NT2/D1 (cell line): ENCODE data around the gene LLGL1.
A peak's percentile ranks its signal among the peaks of the same experiment; 100 is the strongest.

Experiments used
- DNase-seq: peaks from one replicate; pipeline ENCODE4 v3.0.0-alpha.2; 2011; ENCODE audit warnings: low read depth, low spot score
- H3K27me3 ChIP-seq: 2 replicates; pipeline ENCODE4 v1.6.0; 2011; ENCODE audit warnings: mild to moderate bottlenecking; ENCODE audit not compliant: insufficient read length, insufficient read depth
- H3K36me3 ChIP-seq: 2 replicates; pipeline ENCODE4 v1.6.1; 2011; ENCODE audit warnings: mild to moderate bottlenecking, low read length, mixed read lengths; ENCODE audit not compliant: insufficient read depth, insufficient read length
- H3K4me1 ChIP-seq: 2 replicates; pipeline ENCODE4 v1.5.1; 2011; ENCODE audit not compliant: insufficient read depth, insufficient read length
- H3K4me3 ChIP-seq: 2 replicates; pipeline ENCODE4 v1.5.1; 2011; ENCODE audit warnings: low read depth; ENCODE audit not compliant: insufficient read length
- H3K9ac ChIP-seq: 2 replicates; pipeline ENCODE4 v1.6.0; 2011; ENCODE audit warnings: low read depth; ENCODE audit not compliant: insufficient read length
- H3K9me3 ChIP-seq: 2 replicates; pipeline ENCODE4 v1.5.1; 2011; ENCODE audit warnings: mild to moderate bottlenecking, low read length; ENCODE audit not compliant: insufficient read depth
- SUZ12 ChIP-seq: IDR thresholded peaks from 2 replicates; pipeline ENCODE4 v1.6.1; 2011; ENCODE audit not compliant: insufficient read length, insufficient read depth; ENCODE audit errors: extremely low read depth
- YY1 ChIP-seq: IDR thresholded peaks from 2 replicates; pipeline ENCODE4 v1.6.1; 2011; ENCODE audit not compliant: insufficient read length, insufficient read depth
- ZNF274 ChIP-seq: IDR thresholded peaks from 2 replicates; pipeline ENCODE4 v1.6.1; 2011; ENCODE audit warnings: mild to moderate bottlenecking, low read depth, low read length

LLGL1 gene

DNA sequence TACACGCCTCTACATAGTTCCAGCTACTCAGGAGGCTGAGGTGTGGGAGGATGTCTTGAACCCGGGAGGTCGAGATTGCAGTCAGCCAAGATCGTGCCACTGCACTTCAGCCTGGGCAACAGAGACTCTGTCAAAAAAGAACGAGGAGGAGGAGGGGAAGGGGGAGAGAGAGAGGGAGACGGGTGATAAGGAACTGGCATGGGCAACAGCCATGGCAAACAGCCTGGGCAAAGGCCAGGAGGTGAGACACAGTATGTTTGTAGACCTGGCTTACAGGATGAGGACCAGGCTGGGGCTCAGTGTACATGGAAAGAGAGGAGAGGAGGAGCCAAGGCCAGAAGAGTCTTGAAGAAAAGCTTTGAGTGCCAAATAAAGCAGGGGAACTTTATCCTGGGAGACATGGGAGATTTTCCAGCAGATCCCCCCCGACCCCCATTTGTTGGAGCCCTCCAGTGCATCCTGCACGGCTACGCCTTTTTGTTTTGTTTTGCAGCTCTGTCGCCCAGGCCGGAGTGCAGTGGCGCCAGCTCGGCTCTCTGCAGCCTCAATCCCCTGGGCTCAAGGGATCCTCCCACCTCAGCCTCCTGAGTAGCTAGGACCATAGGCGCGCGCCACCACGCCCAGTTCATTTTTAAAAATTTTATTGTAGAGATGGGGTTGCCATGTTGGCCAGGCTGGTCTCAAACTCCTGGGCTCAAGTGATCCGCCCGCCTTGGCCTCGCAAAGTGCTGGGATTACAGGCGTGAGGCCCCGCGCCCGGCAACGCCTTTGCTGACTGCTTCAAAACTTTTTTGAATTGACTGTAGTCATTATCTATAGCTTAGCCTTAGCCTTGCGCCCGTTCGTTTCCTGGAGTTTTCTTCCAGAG is 43.1 kb upstream of the LLGL1 start:
- Histone ChIP-seq H3K9me3 (no peaks in the 10 kb centered on the region), H3K4me1 (peaks cover 5% of the 10 kb centered on the region), H3K4me3 (peak overlapping the region; percentile 68), H3K9ac (peak overlapping the region; percentile 89), H3K36me3 (peaks cover 20% of the 10 kb centered on the region), H3K27me3 (no peaks in the 10 kb centered on the region)
- TF ChIP-seq YY1, result no peak
- no peak for TF ChIP-seq SUZ12
- DNase-seq, result no peak

DNA sequence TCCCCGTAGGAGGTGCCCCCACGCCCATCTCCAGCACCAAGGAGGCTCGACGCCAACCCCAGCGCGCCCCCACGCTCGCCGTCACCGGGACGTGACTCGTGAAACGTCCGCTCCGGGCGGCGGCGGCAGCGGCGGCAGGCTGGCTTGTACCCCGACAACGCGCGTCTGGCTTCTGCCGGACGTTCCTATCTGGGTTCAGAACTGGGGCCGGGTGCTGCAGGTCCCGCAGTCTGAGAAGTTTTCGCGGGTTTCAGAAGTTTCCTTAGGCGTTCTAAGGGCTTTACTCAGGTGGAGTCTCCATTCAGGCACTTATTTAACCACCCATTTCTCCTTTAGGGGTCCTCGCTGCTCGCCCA is 42.5 kb upstream of the LLGL1 start:
- DNase-seq, result no peak
- TF ChIP-seq ZNF274 (no peak), SUZ12 (no peak), YY1 (no peak)
- H3K4me1 ChIP-seq, result peaks cover 5% of the 10 kb centered on the region
- H3K4me3 ChIP-seq, result peak overlapping the region; percentile 68
- no peaks in the 10 kb centered on the region for H3K27me3 ChIP-seq
- H3K9ac ChIP-seq, result peak overlapping the region; percentile 89
- no peaks in the 10 kb centered on the region for H3K9me3 ChIP-seq
- peaks cover 26% of the 10 kb centered on the region for H3K36me3 ChIP-seq

DNA sequence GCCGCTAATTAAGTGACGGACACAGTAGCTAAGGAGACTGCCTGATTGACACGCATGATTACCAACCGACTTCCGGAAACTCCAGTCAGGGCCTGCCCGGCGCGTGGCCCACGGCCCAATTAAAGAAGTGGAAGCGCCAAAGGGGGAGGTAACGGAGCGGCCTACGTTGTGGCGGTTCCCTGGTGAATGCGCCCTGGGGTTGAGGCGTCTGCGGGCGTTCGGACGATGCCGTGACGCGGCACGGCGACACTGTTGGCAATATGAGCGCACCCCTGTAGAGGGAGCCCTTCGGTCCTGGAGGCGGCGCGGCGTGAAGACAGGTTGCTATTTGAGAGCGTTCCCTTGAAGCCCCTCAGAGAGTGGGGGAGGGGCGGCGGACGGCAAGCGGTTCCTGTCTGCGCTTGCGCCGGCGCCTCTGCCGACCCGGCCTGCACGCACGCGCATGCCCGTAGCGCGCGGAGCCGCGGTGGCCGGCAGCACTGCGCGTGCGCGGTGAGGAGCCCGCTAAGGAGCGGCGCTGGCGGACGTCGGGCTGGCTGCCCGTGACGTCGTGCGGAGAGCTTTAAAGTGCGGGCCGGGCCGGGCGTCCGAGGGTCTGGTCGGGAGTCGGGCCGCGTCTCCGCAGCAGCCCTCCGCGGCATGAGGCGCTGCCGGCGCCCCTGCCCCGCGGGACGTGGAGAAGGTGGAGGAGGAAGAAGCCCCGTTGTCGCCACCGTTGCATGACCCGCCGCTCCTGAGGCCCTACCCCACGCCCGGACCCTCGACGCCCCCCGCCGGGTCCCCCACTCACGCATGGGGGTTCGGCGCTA is 41.9 kb upstream of the LLGL1 start, which contains the start of gene ALKBH5:
Gene ALKBH5 (plus strand): TSS at position 495 of the 809 bp plus-strand sequence. CDS start 416 bp downstream, outside the sequence.
- no peaks in the 10 kb centered on the region for H3K27me3 ChIP-seq
- H3K9ac ChIP-seq, result peak within 1 kb of the TSS; percentile 89

DNA sequence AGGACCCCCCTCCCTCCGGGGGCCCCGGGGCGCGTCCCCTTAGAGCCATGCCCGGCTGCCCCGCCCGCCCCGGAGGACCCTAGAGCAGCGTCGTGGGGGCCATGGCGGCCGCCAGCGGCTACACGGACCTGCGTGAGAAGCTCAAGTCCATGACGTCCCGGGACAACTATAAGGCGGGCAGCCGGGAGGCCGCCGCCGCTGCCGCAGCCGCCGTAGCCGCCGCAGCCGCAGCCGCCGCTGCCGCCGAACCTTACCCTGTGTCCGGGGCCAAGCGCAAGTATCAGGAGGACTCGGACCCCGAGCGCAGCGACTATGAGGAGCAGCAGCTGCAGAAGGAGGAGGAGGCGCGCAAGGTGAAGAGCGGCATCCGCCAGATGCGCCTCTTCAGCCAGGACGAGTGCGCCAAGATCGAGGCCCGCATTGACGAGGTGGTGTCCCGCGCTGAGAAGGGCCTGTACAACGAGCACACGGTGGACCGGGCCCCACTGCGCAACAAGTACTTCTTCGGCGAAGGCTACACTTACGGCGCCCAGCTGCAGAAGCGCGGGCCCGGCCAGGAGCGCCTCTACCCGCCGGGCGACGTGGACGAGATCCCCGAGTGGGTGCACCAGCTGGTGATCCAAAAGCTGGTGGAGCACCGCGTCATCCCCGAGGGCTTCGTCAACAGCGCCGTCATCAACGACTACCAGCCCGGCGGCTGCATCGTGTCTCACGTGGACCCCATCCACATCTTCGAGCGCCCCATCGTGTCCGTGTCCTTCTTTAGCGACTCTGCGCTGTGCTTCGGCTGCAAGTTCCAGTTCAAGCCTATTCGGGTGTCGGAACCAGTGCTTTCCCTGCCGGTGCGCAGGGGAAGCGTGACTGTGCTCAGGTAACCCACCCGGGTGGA is 41.0 kb upstream of the LLGL1 start:
- no peak for DNase-seq
- TF ChIP-seq ZNF274 (no peak), SUZ12 (no peak), YY1 (no peak)
- H3K9me3 ChIP-seq, result no peaks in the 10 kb centered on the region
- H3K27me3 ChIP-seq, result no peaks in the 10 kb centered on the region
- H3K4me3 ChIP-seq, result peak overlapping the region; percentile 68
- H3K36me3 ChIP-seq, result peaks cover 38% of the 10 kb centered on the region
- H3K9ac ChIP-seq, result peak overlapping the region; percentile 86
- peaks cover 5% of the 10 kb centered on the region for H3K4me1 ChIP-seq

More for the DNA sequence above, 41.9 kb upstream of the LLGL1 start, which contains the start of gene ALKBH5:
- DNase-seq, result peak; percentile 95
- Histone ChIP-seq H3K4me1 (peaks cover 5% of the 10 kb centered on the region), H3K9me3 (no peaks in the 10 kb centered on the region), H3K36me3 (peaks cover 32% of the 10 kb centered on the region), H3K4me3 (peak within 1 kb of the TSS; percentile 68)
- TF ChIP-seq YY1 (no peak), ZNF274 (no peak), SUZ12 (no peak)

DNA sequence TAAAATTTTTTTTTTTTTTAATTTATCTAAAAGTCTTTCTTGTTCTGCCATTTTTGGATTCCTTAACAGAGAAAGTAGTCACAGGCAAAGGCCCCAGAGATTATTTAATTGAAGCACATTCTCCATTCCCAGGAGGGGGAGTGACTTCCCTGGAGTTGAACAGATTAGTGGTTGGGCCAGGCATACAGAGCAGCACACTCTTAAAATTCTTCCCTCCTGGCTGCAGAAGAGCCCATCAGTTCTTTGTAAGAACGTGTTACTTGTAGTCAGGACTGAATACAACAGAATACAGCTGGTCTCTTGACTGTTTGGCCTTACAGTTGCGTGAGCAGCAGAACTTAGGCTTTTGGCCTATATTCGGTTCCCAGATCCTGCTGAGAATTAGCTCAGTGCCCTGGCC is 40.0 kb upstream of the LLGL1 start:
- peak overlapping the region; percentile 68 for H3K4me3 ChIP-seq
- H3K9me3 ChIP-seq, result no peaks in the 10 kb centered on the region
- peaks cover 44% of the 10 kb centered on the region for H3K36me3 ChIP-seq
- H3K9ac ChIP-seq, result peak overlapping the region; percentile 72
- no peak for DNase-seq
- H3K27me3 ChIP-seq, result no peaks in the 10 kb centered on the region
- peaks cover 5% of the 10 kb centered on the region for H3K4me1 ChIP-seq
- no peak for TF ChIP-seq YY1
- TF ChIP-seq SUZ12, result no peak
- no peak for TF ChIP-seq ZNF274

DNA sequence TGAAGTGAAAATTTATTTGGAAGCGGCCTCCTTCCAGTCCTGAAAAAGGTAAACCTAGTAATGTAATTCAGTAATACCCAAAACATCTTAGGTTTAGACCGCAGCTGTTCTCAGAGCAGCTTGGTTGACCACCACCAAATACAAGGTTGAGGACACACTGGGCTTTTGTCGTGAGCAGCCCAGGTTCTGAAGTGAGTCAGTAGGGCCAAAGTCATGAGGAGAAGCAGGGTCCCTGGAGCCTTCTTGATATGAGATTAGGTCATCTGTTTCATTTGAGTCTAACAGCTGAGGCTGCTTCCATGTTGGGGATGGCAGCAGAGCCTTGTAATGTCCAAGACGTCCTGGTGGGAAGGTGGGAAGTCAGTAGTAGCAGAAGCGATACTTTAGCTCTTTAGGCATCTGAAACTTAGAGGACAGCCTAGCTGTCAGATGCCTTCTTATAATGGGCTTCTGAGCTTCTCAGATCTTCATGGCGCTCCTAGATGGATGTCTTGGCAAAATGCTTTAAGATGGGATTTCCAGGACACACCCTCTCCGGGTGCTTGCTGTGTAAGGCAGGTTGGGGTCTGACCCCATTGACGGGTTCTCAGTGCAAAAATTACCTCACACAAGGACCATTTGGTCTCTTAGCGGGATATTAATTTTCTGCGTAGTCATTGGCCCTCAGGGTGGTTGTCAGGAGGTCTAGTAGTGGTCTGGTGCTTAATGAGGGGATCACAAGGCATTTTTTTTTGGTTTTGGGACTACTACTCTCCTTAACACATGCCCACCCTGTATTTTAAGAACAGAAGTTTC is 39.4 kb upstream of the LLGL1 start:
- no peak for DNase-seq
- Histone ChIP-seq H3K36me3 (peaks cover 47% of the 10 kb centered on the region), H3K9ac (peak overlapping the region; percentile 72), H3K9me3 (no peaks in the 10 kb centered on the region), H3K4me1 (peaks cover 5% of the 10 kb centered on the region), H3K4me3 (peak overlapping the region; percentile 41), H3K27me3 (no peaks in the 10 kb centered on the region)
- TF ChIP-seq ZNF274, result no peak
- no peak for TF ChIP-seq YY1
